Cardiac muscle cell (in vitro differentiated cells and primary cell): ENCODE measurements around the gene RRBP1. TPM values are rescaled to one million over a fixed set of nuclear protein-coding genes. Genes with fewer than 3 reads are reported as not detected.
"Not testable (repeated sequence)": the region's sequence is repeated elsewhere in the genome, so short reads cannot be mapped to it uniquely, and the experiment has no call there.

ENCODE experiments used
- DNase-seq, 2 donors: peaks; one replicate each; pipeline versions ENCODE4 v3.0.0 to v3.0.0-alpha.2; 2010 to 2017; ENCODE audit warnings: low read depth in 1 of 2, low spot score in 1 of 2
- H3K27ac ChIP-seq: fragments of 200-600 bp; sonication (generic); 2 replicates; pipeline ENCODE4 v1.5.1; 2016
- H3K27me3 ChIP-seq: fragments of 200-600 bp; sonication (generic); 2 replicates; pipeline ENCODE4 v1.6.0; 2016; ENCODE audit warnings: control low read depth
- H3K36me3 ChIP-seq: fragments of 200-600 bp; sonication (generic); 2 replicates; pipeline ENCODE4 v1.5.1; 2016; ENCODE audit warnings: control low read depth
- H3K4me1 ChIP-seq: fragments of 200-600 bp; sonication (generic); 2 replicates; pipeline ENCODE4 v1.8.1; 2017; ENCODE audit warnings: low read depth, mild to moderate bottlenecking, mixed run types
- H3K4me3 ChIP-seq: fragments of 200-600 bp; sonication (generic); 2 replicates; pipeline ENCODE4 v1.5.1; 2016; ENCODE audit warnings: mild to moderate bottlenecking
- H3K9me3 ChIP-seq: fragments of 200-600 bp; sonication (generic); 2 replicates; pipeline ENCODE4 v1.5.1; 2017; ENCODE audit warnings: low read depth, mild to moderate bottlenecking, control low read depth
- CTCF ChIP-seq: IDR thresholded peaks from 2 replicates; pipeline ENCODE4 v1.5.1; 2012; ENCODE audit warnings: low read depth, mild to moderate bottlenecking, low read length
- polyA plus RNA-seq: library from polyadenylated mRNA; unstranded; fragments of >200 nt; fragmentation: Nextera tagmentation; extraction: Ambion mirVana; gene quantifications from 2 replicates; pipeline ENCODE4 v1.2.1, GENCODE V29; 2016
- total RNA-seq: library from RNA; depleted of rRNA; stranded (reverse); fragments of >200 nt; gene quantifications from 2 replicates; pipeline ENCODE4 v1.2.3, GENCODE V29; 2016

The RRBP1 gene
- total and polyA plus RNA-seq, 2 experiments from 2014 or later = 50.7 to 77.5 TPM

- Histone ChIP-seq H3K4me3 (no peak overlapping the region), H3K27me3 (no peaks in the 10 kb centered on the region), H3K9me3 (no peaks in the 10 kb centered on the region), H3K4me1 (peaks cover 18% of the 10 kb centered on the region), H3K36me3 (no peaks in the 10 kb centered on the region), H3K27ac (no peak overlapping the region)
- no peak for DNase-seq
- TF ChIP-seq CTCF = no peak
Observed at GRCh38 chr20:17711267-17711627, 29.2 kb upstream of the RRBP1 start.

- DNase-seq = peak; percentile 45 to 50
- no peak overlapping the region for H3K27ac ChIP-seq
Observed at GRCh38 chr20:17710379-17711266, 28.6 kb upstream of the RRBP1 start.

DNA sequence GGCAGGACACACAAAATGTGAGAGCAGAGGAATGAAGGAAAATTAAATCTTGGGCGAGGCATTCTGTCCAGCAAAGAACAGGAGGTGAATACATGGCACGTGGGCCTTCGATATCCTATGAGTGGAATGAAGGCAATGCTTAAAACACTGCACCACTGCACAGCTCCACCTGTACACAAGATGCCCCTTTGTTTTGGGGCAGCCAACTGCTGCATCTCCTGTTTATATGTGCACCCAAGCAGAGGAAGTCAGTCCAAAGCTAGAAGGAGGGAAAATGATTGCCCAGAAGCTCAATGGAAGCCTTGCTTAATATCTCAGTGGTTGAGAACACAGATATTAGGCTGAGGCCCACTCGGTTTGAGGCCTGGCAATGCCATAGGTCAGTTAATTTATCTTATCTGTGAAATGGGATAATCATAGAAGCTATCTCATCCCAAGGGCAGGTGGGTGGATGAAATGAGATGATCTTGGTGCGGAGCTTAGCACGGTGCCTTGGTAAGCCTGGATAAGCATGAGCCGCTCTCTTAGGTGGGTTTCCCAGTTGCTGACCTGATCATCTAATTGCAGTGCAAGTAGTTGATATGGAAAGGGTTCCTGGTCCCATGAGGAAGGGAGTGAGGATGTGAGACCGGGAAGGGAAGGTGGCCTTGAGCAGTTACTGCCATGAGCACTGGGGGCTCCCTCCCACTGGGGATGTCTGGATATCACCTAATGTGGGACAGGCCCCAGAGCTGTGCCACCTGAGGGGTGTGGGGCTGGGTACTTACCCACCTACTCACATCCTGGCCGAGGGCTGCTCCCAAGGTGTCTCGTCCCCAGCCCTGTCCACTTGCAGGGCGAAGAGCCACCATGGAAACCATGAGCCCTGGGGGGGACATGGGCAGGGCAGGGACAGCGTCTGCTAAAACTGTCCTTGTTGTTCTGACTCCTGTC lies 27.6 kb upstream of the RRBP1 start:
- Histone ChIP-seq H3K9me3 (no peaks in the 10 kb centered on the region), H3K4me3 (no peak overlapping the region), H3K36me3 (no peaks in the 10 kb centered on the region), H3K27ac (no peak overlapping the region), H3K4me1 (peaks cover 18% of the 10 kb centered on the region), H3K27me3 (no peaks in the 10 kb centered on the region)
- TF ChIP-seq CTCF = no peak
- DNase-seq = no peak

More at GRCh38 chr20:17710379-17711266, 28.6 kb upstream of the RRBP1 start:
- TF ChIP-seq CTCF = no peak
- Histone ChIP-seq H3K9me3 (no peaks in the 10 kb centered on the region), H3K4me1 (peaks cover 18% of the 10 kb centered on the region), H3K36me3 (no peaks in the 10 kb centered on the region), H3K4me3 (no peak overlapping the region), H3K27me3 (no peaks in the 10 kb centered on the region)

GRCh38 chr20:17708675-17709360 lies 26.8 kb upstream of the RRBP1 start:
- Histone ChIP-seq H3K36me3 (no peaks in the 10 kb centered on the region), H3K4me3 (no peak overlapping the region), H3K27me3 (no peaks in the 10 kb centered on the region), H3K4me1 (peaks cover 18% of the 10 kb centered on the region), H3K27ac (no peak overlapping the region), H3K9me3 (no peaks in the 10 kb centered on the region)
- DNase-seq = no peak
- no peak for TF ChIP-seq CTCF

DNA sequence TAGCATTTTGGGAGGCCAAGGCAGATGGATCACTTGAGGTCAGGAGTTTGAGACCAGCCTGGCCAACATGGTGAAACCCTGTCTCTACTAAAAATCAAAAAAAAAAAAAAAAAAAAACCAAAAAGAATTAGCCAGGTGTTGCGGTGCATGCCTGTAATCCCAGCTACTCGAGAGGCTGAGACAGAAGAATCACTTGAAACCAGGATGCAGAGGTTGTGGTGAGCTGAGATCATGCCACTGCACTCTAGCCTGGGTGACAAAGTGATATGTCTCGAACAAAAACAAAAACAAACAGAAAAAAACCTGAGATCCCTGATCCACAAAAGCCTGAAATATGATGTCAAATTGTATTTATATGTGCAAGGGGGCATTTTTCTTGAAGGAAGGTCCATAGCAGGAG lies 25.9 kb upstream of the RRBP1 start:
- H3K27ac ChIP-seq, DNase-seq, H3K9me3 ChIP-seq, H3K36me3 ChIP-seq, H3K27me3 ChIP-seq, H3K4me3 ChIP-seq: not testable (repeated sequence)
- peaks cover 18% of the 10 kb centered on the region for H3K4me1 ChIP-seq
